ENCODE data around the gene TOPAZ1. TPM values are rescaled to one million over a fixed set of nuclear protein-coding genes. Genes with fewer than 3 reads are reported as not detected.

The TOPAZ1 gene
- total and polyA plus RNA-seq, 5 donors, result not detected

GRCh38 chr3:44248152-44248551 lies 6.5 kb downstream of the TOPAZ1 start:
- no peaks in the 10 kb centered on the region for H3K27me3 ChIP-seq (ENCODE audit: control insufficient read depth, insufficient read depth)
- no peak overlapping the region for H3K27ac ChIP-seq (ENCODE audit: low read length)
- no peak for DNase-seq
- H3K4me1 ChIP-seq (ENCODE audit: control insufficient read depth, insufficient read depth, low read length), result no peaks in the 10 kb centered on the region
- H3K9me3 ChIP-seq (ENCODE audit: control insufficient read depth, low read length), result no peaks in the 10 kb centered on the region
- no peak overlapping the region for H3K4me3 ChIP-seq (ENCODE audit: low read length)
- ATAC-seq, result no peak
- 62% methylated on average over 1 of the region's 1 CpG for WGBS
- intact Hi-C loops (cut with DNase I), result no loop called here

- H3K27ac ChIP-seq (ENCODE audit: low read length), result no peak overlapping the region
- H3K9me3 ChIP-seq (ENCODE audit: control insufficient read depth, low read length), result no peaks in the 10 kb centered on the region
- 48% methylated on average over 5 of the region's 5 CpGs for WGBS
- H3K4me1 ChIP-seq (ENCODE audit: control insufficient read depth, insufficient read depth, low read length), result no peaks in the 10 kb centered on the region
- H3K4me3 ChIP-seq (ENCODE audit: low read length), result no peak overlapping the region
- ATAC-seq (peak in 1 of 2 donors; percentile 41), DNase-seq (no peak)
- no peaks in the 10 kb centered on the region for H3K27me3 ChIP-seq (ENCODE audit: control insufficient read depth, insufficient read depth)
- intact Hi-C loops (cut with DNase I), result no loop called here
These were observed 10.8 kb downstream of the TOPAZ1 start for GRCh38 chr3:44252332-44252959.

- no peaks in the 10 kb centered on the region for H3K4me1 ChIP-seq (ENCODE audit: control insufficient read depth, insufficient read depth, low read length)
- no peaks in the 10 kb centered on the region for H3K9me3 ChIP-seq (ENCODE audit: control insufficient read depth, low read length)
- no peak overlapping the region for H3K4me3 ChIP-seq (ENCODE audit: low read length)
- no peak for ATAC-seq
- no peak for DNase-seq
- intact Hi-C loops (cut with DNase I), result no loop called here
- no peak overlapping the region for H3K27ac ChIP-seq (ENCODE audit: low read length)
- H3K27me3 ChIP-seq (ENCODE audit: control insufficient read depth, insufficient read depth), result no peaks in the 10 kb centered on the region
- 94% methylated on average over 1 of the region's 1 CpG for WGBS
These were observed 17.7 kb downstream of the TOPAZ1 start for GRCh38 chr3:44259404-44259803.

- H3K4me3 ChIP-seq (ENCODE audit: low read length), result no peak overlapping the region
- H3K4me1 ChIP-seq (ENCODE audit: control insufficient read depth, insufficient read depth, low read length), result no peaks in the 10 kb centered on the region
- no peak for ATAC-seq
- intact Hi-C loops (cut with DNase I), result no loop called here
- DNase-seq, result no peak
- 87% methylated on average over 1 of the region's 1 CpG for WGBS
- no peak overlapping the region for H3K27ac ChIP-seq (ENCODE audit: low read length)
- H3K9me3 ChIP-seq (ENCODE audit: control insufficient read depth, low read length), result no peaks in the 10 kb centered on the region
- H3K27me3 ChIP-seq (ENCODE audit: control insufficient read depth, insufficient read depth), result no peaks in the 10 kb centered on the region
These were observed 22.5 kb downstream of the TOPAZ1 start for GRCh38 chr3:44264146-44264545.

GRCh38 chr3:44265815-44266214 lies 24.1 kb downstream of the TOPAZ1 start:
- H3K9me3 ChIP-seq (ENCODE audit: control insufficient read depth, low read length), result no peaks in the 10 kb centered on the region
- ATAC-seq (no peak), DNase-seq (no peak)
- H3K4me1 ChIP-seq (ENCODE audit: control insufficient read depth, insufficient read depth, low read length), result no peaks in the 10 kb centered on the region
- H3K27ac ChIP-seq (ENCODE audit: low read length), result no peak overlapping the region
- 73% methylated on average over 3 of the region's 3 CpGs for WGBS
- H3K4me3 ChIP-seq (ENCODE audit: low read length), result no peak overlapping the region
- intact Hi-C loops (cut with DNase I), result no loop called here
- H3K27me3 ChIP-seq (ENCODE audit: control insufficient read depth, insufficient read depth), result no peaks in the 10 kb centered on the region

GRCh38 chr3:44272191-44272590 lies 30.5 kb downstream of the TOPAZ1 start:
- H3K4me3 ChIP-seq (ENCODE audit: low read length), result no peak overlapping the region
- DNase-seq (no peak), ATAC-seq (no peak)
- no peak overlapping the region for H3K27ac ChIP-seq (ENCODE audit: low read length)
- H3K27me3 ChIP-seq (ENCODE audit: control insufficient read depth, insufficient read depth), result no peaks in the 10 kb centered on the region
- 79% methylated on average over 2 of the region's 2 CpGs for whole genome bisulfite sequencing
- H3K9me3 ChIP-seq (ENCODE audit: control insufficient read depth, low read length), result no peaks in the 10 kb centered on the region
- intact Hi-C loops (cut with DNase I), result no loop called here
- H3K4me1 ChIP-seq (ENCODE audit: control insufficient read depth, insufficient read depth, low read length), result no peaks in the 10 kb centered on the region

GRCh38 chr3:44277925-44278324 lies 36.2 kb downstream of the TOPAZ1 start:
- intact Hi-C loops (cut with DNase I), result no loop called here
- no peaks in the 10 kb centered on the region for H3K27me3 ChIP-seq (ENCODE audit: control insufficient read depth, insufficient read depth)
- no peak overlapping the region for H3K4me3 ChIP-seq (ENCODE audit: low read length)
- no peaks in the 10 kb centered on the region for H3K4me1 ChIP-seq (ENCODE audit: control insufficient read depth, insufficient read depth, low read length)
- ATAC-seq, result no peak
- WGBS, result 79% methylated on average over 1 of the region's 1 CpG
- no peak overlapping the region for H3K27ac ChIP-seq (ENCODE audit: low read length)
- H3K9me3 ChIP-seq (ENCODE audit: control insufficient read depth, low read length), result no peaks in the 10 kb centered on the region
- DNase-seq, result no peak

GRCh38 chr3:44280077-44280476 lies 38.4 kb downstream of the TOPAZ1 start:
- Histone ChIP-seq H3K27ac (ENCODE audit: low read length) (no peak overlapping the region), H3K9me3 (ENCODE audit: control insufficient read depth, low read length) (no peaks in the 10 kb centered on the region), H3K4me3 (ENCODE audit: low read length) (no peak overlapping the region), H3K4me1 (ENCODE audit: control insufficient read depth, insufficient read depth, low read length) (no peaks in the 10 kb centered on the region), H3K27me3 (ENCODE audit: control insufficient read depth, insufficient read depth) (no peaks in the 10 kb centered on the region)
- ATAC-seq, result no peak
- intact Hi-C loops (cut with DNase I), result no loop called here
- no peak for DNase-seq
- WGBS, result 82% methylated on average over 3 of the region's 3 CpGs

GRCh38 chr3:44280631-44281030 lies 38.9 kb downstream of the TOPAZ1 start:
- WGBS, result 84% methylated on average over 2 of the region's 2 CpGs
- Histone ChIP-seq H3K4me3 (ENCODE audit: low read length) (no peak overlapping the region), H3K27ac (ENCODE audit: low read length) (no peak overlapping the region), H3K9me3 (ENCODE audit: control insufficient read depth, low read length) (no peaks in the 10 kb centered on the region), H3K27me3 (ENCODE audit: control insufficient read depth, insufficient read depth) (no peaks in the 10 kb centered on the region), H3K4me1 (ENCODE audit: control insufficient read depth, insufficient read depth, low read length) (no peaks in the 10 kb centered on the region)
- no peak for ATAC-seq
- intact Hi-C loops (cut with DNase I), result no loop called here
- DNase-seq, result no peak

- Histone ChIP-seq H3K9me3 (ENCODE audit: control insufficient read depth, low read length) (no peaks in the 10 kb centered on the region), H3K4me3 (ENCODE audit: low read length) (no peak overlapping the region), H3K27ac (ENCODE audit: low read length) (no peak overlapping the region), H3K4me1 (ENCODE audit: control insufficient read depth, insufficient read depth, low read length) (no peaks in the 10 kb centered on the region), H3K27me3 (ENCODE audit: control insufficient read depth, insufficient read depth) (no peaks in the 10 kb centered on the region)
- no peak for ATAC-seq
- 90% methylated on average over 2 of the region's 2 CpGs for WGBS
- intact Hi-C loops (cut with DNase I), result no loop called here
- no peak for DNase-seq
These were observed 43.3 kb downstream of the TOPAZ1 start for GRCh38 chr3:44284949-44285348.

- Histone ChIP-seq H3K27me3 (ENCODE audit: control insufficient read depth, insufficient read depth) (no peaks in the 10 kb centered on the region), H3K4me3 (ENCODE audit: low read length) (no peak overlapping the region), H3K4me1 (ENCODE audit: control insufficient read depth, insufficient read depth, low read length) (no peaks in the 10 kb centered on the region), H3K9me3 (ENCODE audit: control insufficient read depth, low read length) (no peaks in the 10 kb centered on the region), H3K27ac (ENCODE audit: low read length) (no peak overlapping the region)
- intact Hi-C loops (cut with DNase I), result no loop called here
- ATAC-seq (no peak), DNase-seq (no peak)
- 40% methylated on average over 3 of the region's 3 CpGs for WGBS
These were observed 48.3 kb downstream of the TOPAZ1 start for GRCh38 chr3:44289882-44290462.

GRCh38 chr3:44292276-44292675 lies 50.6 kb downstream of the TOPAZ1 start:
- no peak for DNase-seq
- Histone ChIP-seq H3K4me3 (ENCODE audit: low read length) (no peak overlapping the region), H3K27ac (ENCODE audit: low read length) (no peak overlapping the region), H3K27me3 (ENCODE audit: control insufficient read depth, insufficient read depth) (no peaks in the 10 kb centered on the region), H3K9me3 (ENCODE audit: control insufficient read depth, low read length) (no peaks in the 10 kb centered on the region), H3K4me1 (ENCODE audit: control insufficient read depth, insufficient read depth, low read length) (no peaks in the 10 kb centered on the region)
- WGBS, result 79% methylated on average over 2 of the region's 2 CpGs
- no peak for ATAC-seq
- intact Hi-C loops (cut with DNase I), result no loop called here
